SK-N-SH (cell line): Measurements from ENCODE around the gene R3HDM4.
"Not testable (repeated sequence)": the region's sequence is repeated elsewhere in the genome, so short reads cannot be mapped to it uniquely, and the experiment has no call there.

Experiments
- CTCF ChIP-seq: fragments of 200-600 bp; sonication (generic); IDR thresholded peaks from 2 replicates; pipeline ENCODE4 v1.6.1; 2017; ENCODE audit warnings: antibody characterized with exemption, mild to moderate bottlenecking, moderate library complexity
- EP300 ChIP-seq, 2 experiments: IDR thresholded peaks; 2 replicates each; pipeline versions ENCODE4 v1.4.0 to v1.6.1; 2012; ENCODE audit warnings: borderline replicate concordance in 1 of 2, low read depth in 1 of 2, low read length in 1 of 2
- GABPA ChIP-seq: IDR thresholded peaks from 2 replicates; pipeline ENCODE4 v1.4.0; 2012; ENCODE audit warnings: low read depth, mild to moderate bottlenecking
- MAX ChIP-seq: IDR thresholded peaks from 2 replicates; pipeline ENCODE4 v1.4.0; 2012; ENCODE audit warnings: low read depth
- NRF1 ChIP-seq: IDR thresholded peaks from 2 replicates; pipeline ENCODE4 v1.6.1; 2012; ENCODE audit warnings: low read depth, mild to moderate bottlenecking, low read length
- PBX3 ChIP-seq: IDR thresholded peaks from 2 replicates; pipeline ENCODE4; 2012
- POLR2AphosphoS5 ChIP-seq: IDR thresholded peaks from 2 replicates; pipeline ENCODE4 v1.6.1; 2012; ENCODE audit warnings: low read depth, low read length
- RAD21 ChIP-seq: IDR thresholded peaks from 2 replicates; pipeline ENCODE4 v1.6.1; 2012; ENCODE audit warnings: mild to moderate bottlenecking, low read length
- RCOR1 ChIP-seq: fragments of 150-350 bp; IDR thresholded peaks from 2 replicates; pipeline ENCODE4 v1.6.1; 2017; ENCODE audit warnings: antibody characterized with exemption, low read length
- RFX5 ChIP-seq: IDR thresholded peaks from 2 replicates; pipeline ENCODE4 v1.6.1; 2012; ENCODE audit warnings: mild to moderate bottlenecking, improper control_type of control experiment, low read length
- TAF1 ChIP-seq: IDR thresholded peaks from 2 replicates; pipeline ENCODE4 v1.6.1; 2012; ENCODE audit warnings: low read depth, mild to moderate bottlenecking, low read length, moderate library complexity, borderline replicate concordance
- TCF12 ChIP-seq: IDR thresholded peaks from 2 replicates; pipeline ENCODE4 v1.4.0; 2012
- TF ChIP-seq, protein P1 (sequence below): IDR thresholded peaks from 2 replicates; pipeline ENCODE4 v1.6.1; 2012; ENCODE audit warnings: mild to moderate bottlenecking, low read depth, low read length, moderate library complexity
- TF ChIP-seq, protein P2 (sequence below): IDR thresholded peaks from 2 replicates; pipeline ENCODE4 v1.4.0; 2012; ENCODE audit warnings: low read depth, borderline replicate concordance

DNA sequence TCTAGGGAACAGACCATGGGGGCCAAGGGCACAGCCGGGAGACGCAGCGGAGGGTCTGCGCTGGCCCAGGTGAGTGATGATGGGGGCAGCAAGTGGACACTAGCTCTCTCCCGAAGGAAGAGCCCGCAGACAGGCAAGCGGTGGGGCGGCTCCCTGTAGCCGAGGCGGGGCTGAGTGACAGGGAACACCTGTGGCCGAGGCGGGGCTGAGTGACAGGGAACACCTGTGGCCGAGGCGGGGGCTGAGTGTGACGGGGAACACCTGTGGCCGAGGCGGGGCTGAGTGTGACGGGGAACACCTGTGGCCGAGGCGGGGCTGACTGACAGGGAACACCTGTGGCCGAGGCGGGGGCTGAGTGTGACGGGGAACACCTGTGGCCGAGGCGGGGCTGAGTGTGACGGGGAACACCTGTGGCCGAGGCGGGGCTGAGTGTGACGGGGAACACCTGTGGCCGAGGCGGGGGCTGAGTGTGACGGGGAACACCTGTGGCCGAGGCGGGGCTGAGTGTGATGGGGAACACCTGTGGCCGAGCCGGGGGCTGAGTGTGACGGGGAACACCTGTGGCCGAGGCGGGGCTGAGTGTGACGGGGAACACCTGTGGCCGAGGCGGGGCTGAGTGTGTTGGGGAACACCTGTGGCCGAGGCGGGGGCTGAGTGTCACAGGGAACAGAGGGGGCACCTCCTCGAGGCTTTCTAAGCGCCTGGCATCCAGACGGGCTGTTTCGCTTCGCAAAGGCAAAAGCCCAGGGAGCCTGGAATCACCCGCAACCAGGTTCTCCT lies 21.4 kb downstream of the R3HDM4 start:
- TF ChIP-seq CTCF; EP300 (IDR thresholded peaks at IDR 0.05; ENCODE audit: borderline replicate concordance in 1 of 2, low read depth in 1 of 2, low read length in 1 of 2); MAX; GABPA; PBX3; RCOR1; TCF12; TAF1; POLR2AphosphoS5; NRF1; RAD21; RFX5: not testable (repeated sequence)
- TF ChIP-seq, protein P1, sequence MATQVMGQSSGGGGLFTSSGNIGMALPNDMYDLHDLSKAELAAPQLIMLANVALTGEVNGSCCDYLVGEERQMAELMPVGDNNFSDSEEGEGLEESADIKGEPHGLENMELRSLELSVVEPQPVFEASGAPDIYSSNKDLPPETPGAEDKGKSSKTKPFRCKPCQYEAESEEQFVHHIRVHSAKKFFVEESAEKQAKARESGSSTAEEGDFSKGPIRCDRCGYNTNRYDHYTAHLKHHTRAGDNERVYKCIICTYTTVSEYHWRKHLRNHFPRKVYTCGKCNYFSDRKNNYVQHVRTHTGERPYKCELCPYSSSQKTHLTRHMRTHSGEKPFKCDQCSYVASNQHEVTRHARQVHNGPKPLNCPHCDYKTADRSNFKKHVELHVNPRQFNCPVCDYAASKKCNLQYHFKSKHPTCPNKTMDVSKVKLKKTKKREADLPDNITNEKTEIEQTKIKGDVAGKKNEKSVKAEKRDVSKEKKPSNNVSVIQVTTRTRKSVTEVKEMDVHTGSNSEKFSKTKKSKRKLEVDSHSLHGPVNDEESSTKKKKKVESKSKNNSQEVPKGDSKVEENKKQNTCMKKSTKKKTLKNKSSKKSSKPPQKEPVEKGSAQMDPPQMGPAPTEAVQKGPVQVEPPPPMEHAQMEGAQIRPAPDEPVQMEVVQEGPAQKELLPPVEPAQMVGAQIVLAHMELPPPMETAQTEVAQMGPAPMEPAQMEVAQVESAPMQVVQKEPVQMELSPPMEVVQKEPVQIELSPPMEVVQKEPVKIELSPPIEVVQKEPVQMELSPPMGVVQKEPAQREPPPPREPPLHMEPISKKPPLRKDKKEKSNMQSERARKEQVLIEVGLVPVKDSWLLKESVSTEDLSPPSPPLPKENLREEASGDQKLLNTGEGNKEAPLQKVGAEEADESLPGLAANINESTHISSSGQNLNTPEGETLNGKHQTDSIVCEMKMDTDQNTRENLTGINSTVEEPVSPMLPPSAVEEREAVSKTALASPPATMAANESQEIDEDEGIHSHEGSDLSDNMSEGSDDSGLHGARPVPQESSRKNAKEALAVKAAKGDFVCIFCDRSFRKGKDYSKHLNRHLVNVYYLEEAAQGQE: not testable (repeated sequence)
- TF ChIP-seq, protein P2, sequence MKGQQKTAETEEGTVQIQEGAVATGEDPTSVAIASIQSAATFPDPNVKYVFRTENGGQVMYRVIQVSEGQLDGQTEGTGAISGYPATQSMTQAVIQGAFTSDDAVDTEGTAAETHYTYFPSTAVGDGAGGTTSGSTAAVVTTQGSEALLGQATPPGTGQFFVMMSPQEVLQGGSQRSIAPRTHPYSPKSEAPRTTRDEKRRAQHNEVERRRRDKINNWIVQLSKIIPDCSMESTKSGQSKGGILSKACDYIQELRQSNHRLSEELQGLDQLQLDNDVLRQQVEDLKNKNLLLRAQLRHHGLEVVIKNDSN: not testable (repeated sequence)
